PFSK-1 (cell line): ENCODE data around the gene PRRC2B.

Experiments used
- POLR2AphosphoS5 ChIP-seq: IDR thresholded peaks from 2 replicates; pipeline ENCODE4 v1.6.1; 2012; ENCODE audit warnings: low read depth, mild to moderate bottlenecking, control low read depth, low read length, moderate library complexity
- SIN3A ChIP-seq: IDR thresholded peaks from 2 replicates; pipeline ENCODE4 v1.6.1; 2012; ENCODE audit warnings: mild to moderate bottlenecking, low read length, moderate library complexity, borderline replicate concordance; ENCODE audit not compliant: insufficient read depth

DNA sequence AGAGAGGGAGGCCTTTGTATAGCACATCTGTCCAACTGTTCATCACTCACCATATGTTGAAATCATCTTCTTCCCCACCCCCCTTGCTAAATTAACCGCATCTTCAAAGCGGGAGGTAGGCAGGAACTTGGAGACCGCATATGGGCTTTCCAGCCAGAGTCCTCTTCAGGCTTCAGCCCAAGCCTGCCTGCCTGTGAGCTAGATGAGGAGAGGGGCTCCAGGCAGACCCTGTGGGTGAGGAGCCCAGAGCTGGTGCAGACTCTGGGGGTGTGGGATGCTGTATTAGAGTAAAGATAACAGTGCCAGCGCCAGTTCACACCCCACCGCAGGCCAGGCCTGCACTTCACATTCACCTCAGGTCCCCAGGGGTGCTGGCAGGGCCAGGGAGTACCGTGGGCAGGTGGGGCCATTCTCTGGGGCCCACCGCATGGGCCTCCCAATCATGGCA lies 16.2 kb downstream of the PRRC2B start:
- no peak for TF ChIP-seq SIN3A
- TF ChIP-seq POLR2AphosphoS5 = no peak
